SK-N-SH (cell line): Measurements from ENCODE around the gene PRICKLE3. TPM values are rescaled to one million over a fixed set of nuclear protein-coding genes. Genes with fewer than 3 reads are reported as not detected.

Experiments used
- CTCF ChIA-PET: fragments of 300-600, 350-600 bp; formaldehyde crosslinking; extraction: SDS; loops from one replicate; lab custom pipeline; 2021; lab: Yijun Ruan, JAX
- POLR2A ChIA-PET: fragments of 350-600 bp; sonication (Branson Sonifier 250); formaldehyde crosslinking; extraction: SDS; loops from one replicate; lab custom pipeline; 2020; ENCODE audit warnings: antibody characterized with exemption, inconsistent platforms; lab: Yijun Ruan, JAX
- DNase-seq: peaks from one replicate; pipeline ENCODE4 v3.0.0; 2012
- H2AFZ ChIP-seq: fragments of 200-600 bp; sonication (generic); 2 replicates; pipeline ENCODE4 v1.8.1; 2016; ENCODE audit warnings: antibody characterized with exemption, mild to moderate bottlenecking, low read depth
- H3F3A ChIP-seq: fragments of 200-600 bp; sonication (generic); replicated peaks from 2 replicates; pipeline ENCODE3; 2016; ENCODE audit warnings: antibody characterized with exemption, mild to moderate bottlenecking; ENCODE audit not compliant: insufficient read depth
- H3K27ac ChIP-seq, 2 experiments: fragments of 200-500 bp in 1 of 2; fragments of 200-600 bp in 1 of 2; sonication (Bioruptor generic) in 1 of 2; sonication (generic), shearing (Covaris generic) in 1 of 2; 2 replicates each; pipeline versions ENCODE4 v1.5.1 to v1.6.1; 2014 to 2016; ENCODE audit warnings: low read depth in 2 of 2, inconsistent platforms in 1 of 2, low read length in 1 of 2, mild to moderate bottlenecking in 1 of 2, mixed read lengths in 1 of 2
- H3K27me3 ChIP-seq: fragments of 200-600 bp; sonication (generic), shearing (Covaris generic); 2 replicates; pipeline ENCODE4 v1.6.1; 2016; ENCODE audit warnings: mixed run types; ENCODE audit not compliant: insufficient read depth
- H3K36me3 ChIP-seq, 2 experiments: fragments of 200-500 bp in 1 of 2; fragments of 200-600 bp in 1 of 2; sonication (Bioruptor generic) in 1 of 2; sonication (generic) in 1 of 2; replicated peaks in 1 of 2; 2 replicates each; pipeline versions ENCODE3 to v1.5.1; 2014 to 2016; ENCODE audit warnings: low read length in 1 of 2, mild to moderate bottlenecking in 1 of 2; ENCODE audit not compliant: insufficient read depth in 2 of 2, control insufficient read depth in 1 of 2
- H3K4me1 ChIP-seq, 2 experiments: fragments of 200-500 bp in 1 of 2; fragments of 200-600 bp in 1 of 2; sonication (Bioruptor generic) in 1 of 2; sonication (generic), shearing (Covaris generic) in 1 of 2; 2 replicates each; pipeline versions ENCODE4 v1.5.1 to v1.6.1; 2014 to 2016; ENCODE audit warnings: low read depth in 1 of 2, low read length in 1 of 2, mixed run types in 1 of 2; ENCODE audit not compliant: insufficient read depth in 2 of 2, control insufficient read depth in 1 of 2
- H3K4me2 ChIP-seq: fragments of 200-600 bp; sonication (generic), shearing (Covaris generic); 2 replicates; pipeline ENCODE4 v1.6.1; 2017; ENCODE audit warnings: mixed run types
- H3K4me3 ChIP-seq, 2 experiments: fragments of 200-500 bp in 1 of 2; fragments of 200-600 bp in 1 of 2; sonication (Bioruptor generic) in 1 of 2; sonication (generic), shearing (Covaris generic) in 1 of 2; 2 replicates each; pipeline versions ENCODE4 v1.5.1 to v1.8.1; 2014 to 2016; ENCODE audit warnings: low read depth in 2 of 2, inconsistent platforms in 1 of 2, low read length in 1 of 2, mild to moderate bottlenecking in 1 of 2, mixed read lengths in 1 of 2, moderate library complexity in 1 of 2
- H3K79me2 ChIP-seq: fragments of 200-600 bp; sonication (generic); 2 replicates; pipeline ENCODE4 v1.8.1; 2017; ENCODE audit warnings: mild to moderate bottlenecking; ENCODE audit not compliant: insufficient read depth
- H3K9ac ChIP-seq: fragments of 200-600 bp; sonication (generic); 2 replicates; pipeline ENCODE4 v1.6.1; 2017; ENCODE audit warnings: mixed run types
- H3K9me2 ChIP-seq: fragments of 200-600 bp; sonication (generic); 2 replicates; pipeline ENCODE4 v1.6.1; 2017; ENCODE audit warnings: mixed run types
- H3K9me3 ChIP-seq: fragments of 200-600 bp; sonication (generic); 2 replicates; pipeline ENCODE4 v1.6.1; 2017; ENCODE audit warnings: mixed run types, mild to moderate bottlenecking, moderate library complexity
- H4K20me1 ChIP-seq: fragments of 200-600 bp; sonication (generic); 2 replicates; pipeline ENCODE4 v1.6.1; 2017; ENCODE audit warnings: mild to moderate bottlenecking, mixed run types; ENCODE audit not compliant: insufficient read depth
- CHD2 ChIP-seq: fragments of 150-350 bp; IDR thresholded peaks from 2 replicates; pipeline ENCODE4 v1.6.1; 2018; ENCODE audit warnings: low read length; ENCODE audit not compliant: partially characterized antibody
- CTCF ChIP-seq: fragments of 200-600 bp; sonication (generic); IDR thresholded peaks from 2 replicates; pipeline ENCODE4 v1.6.1; 2017; ENCODE audit warnings: antibody characterized with exemption, mild to moderate bottlenecking, moderate library complexity
- ELF1 ChIP-seq: IDR thresholded peaks from 2 replicates; pipeline ENCODE4 v1.4.0; 2012
- EZH2phosphoT487 ChIP-seq: fragments of 200-600 bp; sonication (generic); IDR thresholded peaks from 2 replicates; pipeline ENCODE4 v1.6.1; 2017; ENCODE audit warnings: low read depth, mixed run types, mild to moderate bottlenecking, antibody characterized with exemption, moderate library complexity, borderline replicate concordance
- FOXJ3 ChIP-seq: sonication (generic); formaldehyde crosslinking; IDR thresholded peaks from 2 replicates; pipeline ENCODE4 v1.5.1; 2020; ENCODE audit warnings: mild to moderate bottlenecking, missing genetic modification reagents
- GATA2 ChIP-seq: sonication (generic); formaldehyde crosslinking; IDR thresholded peaks from 2 replicates; pipeline ENCODE4 v1.5.0; 2020; ENCODE audit warnings: mild to moderate bottlenecking, missing genetic modification reagents
- JUND ChIP-seq: IDR thresholded peaks from 2 replicates; pipeline ENCODE4 v1.4.0; 2012
- MXI1 ChIP-seq: IDR thresholded peaks from 2 replicates; pipeline ENCODE4 v1.6.1; 2012; ENCODE audit warnings: mild to moderate bottlenecking, low read depth, low read length, improper control_type of control experiment
- NFIC ChIP-seq: IDR thresholded peaks from 2 replicates; pipeline ENCODE4 v1.4.0; 2012; ENCODE audit warnings: borderline replicate concordance
- REST ChIP-seq: IDR thresholded peaks from 2 replicates; pipeline ENCODE4 v1.6.1; 2012; ENCODE audit warnings: mild to moderate bottlenecking, low read depth, low read length, moderate library complexity
- SIN3A ChIP-seq: IDR thresholded peaks from 2 replicates; pipeline ENCODE4 v1.6.1; 2012; ENCODE audit warnings: low read depth, mild to moderate bottlenecking, low read length, moderate library complexity, borderline replicate concordance
- TAF1 ChIP-seq: IDR thresholded peaks from 2 replicates; pipeline ENCODE4 v1.6.1; 2012; ENCODE audit warnings: low read depth, mild to moderate bottlenecking, low read length, moderate library complexity, borderline replicate concordance
- ZBTB33 ChIP-seq: IDR thresholded peaks from 2 replicates; pipeline ENCODE4 v1.4.0; 2012; ENCODE audit warnings: low read depth, borderline replicate concordance
- whole genome bisulfite sequencing: methylation state at CpG from one replicate; pipeline ENCODE4 v1.1.6; 2017; ENCODE audit warnings: low lambda C conversion rate; 5-methylcytosine and 5-hydroxymethylcytosine counted together
- polyA plus RNA-seq, 3 experiments: library from polyadenylated mRNA; depleted of rRNA; stranded (reverse); fragments of >200 nt; gene quantifications; 2 replicates each; pipeline ENCODE4 v1.2.3, GENCODE V29; 2012
- TF ChIP-seq, protein P1 (sequence below): IDR thresholded peaks from 2 replicates; pipeline ENCODE4 v1.4.0; 2012; ENCODE audit warnings: low read depth

The PRICKLE3 gene
- polyA plus RNA-seq, 1 of the 3 experiments (the other 2 are of a cell fraction): 0.07 TPM

DNA sequence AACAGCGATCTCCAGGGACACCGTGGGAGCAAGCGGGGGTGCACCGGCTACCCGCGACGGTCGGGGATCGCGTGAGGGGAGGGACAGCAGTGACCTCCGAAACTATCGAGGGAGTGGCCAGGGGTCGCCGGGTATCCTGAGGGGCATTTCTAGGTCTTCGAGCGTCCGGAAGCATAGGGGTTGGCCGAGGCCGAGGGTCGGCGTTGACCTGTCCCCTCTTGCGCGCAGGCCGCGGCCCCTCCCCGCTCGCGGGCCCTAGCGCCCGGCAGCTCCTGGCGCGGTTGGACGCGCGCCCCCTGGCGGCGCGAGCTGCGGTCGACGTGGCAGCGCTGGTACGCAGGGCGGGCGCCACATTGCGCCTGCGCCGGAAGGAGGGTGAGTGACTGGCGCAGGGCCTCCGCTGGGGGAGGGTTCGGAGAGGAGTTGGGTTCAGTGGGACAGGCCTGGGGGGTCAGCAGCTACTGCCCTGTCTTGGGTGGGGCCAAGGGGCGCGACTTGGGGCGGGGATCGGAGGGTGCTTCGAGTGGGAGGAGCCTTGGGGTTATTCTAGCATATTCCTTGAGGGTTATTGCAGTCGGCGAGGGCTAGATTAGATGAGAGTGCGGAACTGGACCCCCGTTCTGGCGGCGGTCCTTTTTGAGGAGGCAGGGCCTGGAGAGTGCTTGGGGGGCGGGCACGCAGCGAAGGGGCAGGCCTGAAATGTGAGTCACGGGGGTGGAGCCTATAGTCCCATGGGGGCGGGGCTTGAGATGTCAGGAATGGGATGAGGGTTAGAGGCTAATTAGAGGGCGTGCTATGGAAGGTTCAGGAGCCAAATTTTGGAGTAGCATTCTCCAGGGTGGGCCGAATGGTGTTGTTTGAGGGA lies 22.4 kb downstream of the PRICKLE3 start (continued):
- TF ChIP-seq ZBTB33 (no peak), ELF1 (no peak), SIN3A (no peak), GATA2 (CRISPR knock-in tag) (no peak), MXI1 (no peak)

GRCh38 chrX:49162620-49163019 lies 23.6 kb downstream of the PRICKLE3 start, which contains the start of gene MAGIX:
MAGIX (plus strand) TSS chrX:49162758; CDS start chrX:49162890, 132 bp downstream.
- Histone ChIP-seq H3F3A (peaks cover 7% of the 10 kb centered on the region), H3K4me1 (peaks cover 4 to 11% of the 10 kb centered on the region in 2 experiments; a peak in 1 of 4 replicates)
- TF ChIP-seq MXI1 (no peak), NFIC (no peak), EZH2phosphoT487 (no peak), ZBTB33 (no peak), FOXJ3 (CRISPR knock-in tag) (no peak), TAF1 (no peak), JUND (no peak), REST (no peak), CTCF (no peak), SIN3A (no peak), CHD2 (no peak)
- TF ChIP-seq, protein P1, sequence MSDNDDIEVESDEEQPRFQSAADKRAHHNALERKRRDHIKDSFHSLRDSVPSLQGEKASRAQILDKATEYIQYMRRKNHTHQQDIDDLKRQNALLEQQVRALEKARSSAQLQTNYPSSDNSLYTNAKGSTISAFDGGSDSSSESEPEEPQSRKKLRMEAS: no peak
- TF ChIP-seq, all 33 proteins: peak for 0
- POLR2A ChIA-PET: no interaction called here
- H3K27me3 ChIP-seq: peaks cover 8% of the 10 kb centered on the region; the same call in 1 of the 2 replicates
- H3K79me2 ChIP-seq: no peaks in the 10 kb centered on the region
- DNase-seq: no peak
- no peaks in the 10 kb centered on the region for H4K20me1 ChIP-seq
- no peaks in the 10 kb centered on the region for H3K9me2 ChIP-seq
- no peak within 1 kb of the TSS for H3K4me2 ChIP-seq
- no peak within 1 kb of the TSS for H2AFZ ChIP-seq
- H3K27ac ChIP-seq: peak within 1 kb of the TSS; percentile 28 to 72; a peak in 2 of 4 replicates
- H3K4me3 ChIP-seq: peak within 1 kb of the TSS; percentile 23 to 38; a peak in 3 of 4 replicates
- no peaks in the 10 kb centered on the region for H3K36me3 ChIP-seq
- H3K9ac ChIP-seq: no peak within 1 kb of the TSS
- CTCF ChIA-PET: no interaction called here
- H3K9me3 ChIP-seq: no peaks in the 10 kb centered on the region
- WGBS: 81% methylated on average over 13 of the region's 28 CpGs
